HL-60 (cell line): ENCODE measurements around the gene EIF3B.
A peak's percentile ranks its signal among the peaks of the same experiment; 100 is the strongest.

Source experiments
- DNase-seq, 2 experiments: peaks; one replicate each; pipeline ENCODE4 v3.0.0-alpha.2; 2010 to 2020; ENCODE audit warnings: low read depth in 1 of 2, low spot score in 1 of 2
- H3K27ac ChIP-seq: fragments of 250-450 bp; sonication (Bioruptor Pico); replicated peaks from 2 replicates; pipeline ENCODE4 v1.5.1; 2020; ENCODE audit warnings: mild to moderate bottlenecking, moderate library complexity
- H3K27me3 ChIP-seq: fragments of 250-450 bp; sonication (Bioruptor Pico); 2 replicates; pipeline ENCODE4 v1.5.1; 2021; ENCODE audit warnings: mild to moderate bottlenecking, moderate library complexity; ENCODE audit not compliant: insufficient read depth, poor library complexity, severe bottlenecking
- H3K4me3 ChIP-seq: replicated peaks from 2 replicates; pipeline ENCODE4 v1.5.1; 2011; ENCODE audit warnings: mild to moderate bottlenecking, control low read depth, low read length; ENCODE audit not compliant: insufficient read depth
- CTCF ChIP-seq: IDR thresholded peaks from one replicate; pipeline ENCODE4 v1.5.1; 2011; ENCODE audit warnings: low read length, control low read depth, inconsistent platforms; ENCODE audit not compliant: insufficient read depth
- GABPA ChIP-seq: IDR thresholded peaks from 2 replicates; pipeline ENCODE4 v1.6.1; 2012; ENCODE audit warnings: low read depth
- POLR2AphosphoS5 ChIP-seq: IDR thresholded peaks from 2 replicates; pipeline ENCODE4 v1.6.1; 2012; ENCODE audit warnings: low read depth
- REST ChIP-seq: IDR thresholded peaks from 2 replicates; pipeline ENCODE4 v1.6.1; 2012; ENCODE audit warnings: low read depth; ENCODE audit not compliant: insufficient replicate concordance
- SPI1 ChIP-seq: IDR thresholded peaks from 2 replicates; pipeline ENCODE4 v1.6.1; 2012; ENCODE audit warnings: low read depth, mild to moderate bottlenecking, borderline replicate concordance

EIF3B gene

GRCh38 chr7:2357571-2357970 is 2.9 kb downstream of the EIF3B start:
- peak in 1 of 2 experiments; percentile 44 for DNase-seq
- Histone ChIP-seq H3K27me3 (no peaks in the 10 kb centered on the region), H3K4me3 (no peak overlapping the region), H3K27ac (peak overlapping the region; percentile 33)
- TF ChIP-seq POLR2AphosphoS5: no peak
- no peak for TF ChIP-seq GABPA
- TF ChIP-seq SPI1: no peak
- TF ChIP-seq REST: no peak
- TF ChIP-seq CTCF: no peak

GRCh38 chr7:2358968-2359527 is 4.4 kb downstream of the EIF3B start:
- DNase-seq: no peak
- Histone ChIP-seq H3K4me3 (no peak overlapping the region), H3K27me3 (no peaks in the 10 kb centered on the region), H3K27ac (no peak overlapping the region)
- TF ChIP-seq GABPA: no peak
- TF ChIP-seq CTCF: no peak
- TF ChIP-seq REST: no peak
- no peak for TF ChIP-seq POLR2AphosphoS5
- TF ChIP-seq SPI1: no peak

GRCh38 chr7:2359610-2360009 is 5.0 kb downstream of the EIF3B start:
- no peak overlapping the region for H3K4me3 ChIP-seq
- DNase-seq: no peak
- no peaks in the 10 kb centered on the region for H3K27me3 ChIP-seq
- no peak overlapping the region for H3K27ac ChIP-seq
- no peak for TF ChIP-seq REST
- no peak for TF ChIP-seq SPI1
- TF ChIP-seq CTCF: no peak
- TF ChIP-seq POLR2AphosphoS5: no peak
- no peak for TF ChIP-seq GABPA
